Measurements from ENCODE around the gene CYP4B1. TPM values are rescaled to one million over a fixed set of nuclear protein-coding genes. Genes with fewer than 3 reads are reported as not detected.

CYP4B1 gene
- total RNA-seq, 4 donors from 2014 or later = 42.5 to 184 (median 77.6) TPM

DNA sequence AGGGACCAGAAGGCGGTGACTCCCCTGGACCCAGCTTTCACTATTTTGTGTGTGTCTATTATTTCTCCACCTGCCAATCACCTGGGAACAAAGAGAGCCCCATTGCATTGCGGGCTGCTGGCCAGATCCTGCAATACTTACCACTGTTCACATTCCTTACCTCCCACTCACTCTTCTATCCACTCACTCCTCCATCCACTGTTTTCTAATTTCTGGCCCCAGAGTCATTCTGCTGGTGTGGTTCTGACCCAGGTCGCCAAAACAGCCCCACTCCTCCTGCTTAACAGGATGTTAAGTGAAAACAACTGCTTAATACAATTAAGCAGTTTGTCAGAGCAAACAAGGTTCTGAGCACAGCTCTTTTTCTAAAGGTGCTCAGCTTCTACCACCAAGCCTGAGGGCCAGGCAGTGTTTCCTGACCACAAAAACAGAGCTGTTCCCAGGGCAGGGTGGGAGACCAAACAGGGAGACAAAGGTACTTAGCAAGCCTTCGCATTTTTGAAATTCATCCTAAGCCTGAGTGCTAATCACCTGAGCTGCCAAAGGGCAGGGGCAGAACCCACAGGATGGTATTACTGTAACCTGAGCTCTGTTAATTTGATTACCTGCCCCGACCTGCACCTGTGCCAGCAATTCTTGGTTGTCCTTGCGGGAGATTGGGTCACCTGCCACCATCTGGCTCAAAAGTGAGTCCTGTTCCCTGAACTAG is 41.4 kb upstream of the CYP4B1 start:
- no peak for ATAC-seq
- peaks cover 36% of the 10 kb centered on the region for H3K27me3 ChIP-seq
- H3K9me3 ChIP-seq = peaks cover 0 to 4% (median 0%) of the 10 kb centered on the region in 3 donors
- H3K27ac ChIP-seq = no peak overlapping the region
- no peak for TF ChIP-seq POLR2A (IDR thresholded peaks at IDR 0.05)
- TF ChIP-seq, protein P1, sequence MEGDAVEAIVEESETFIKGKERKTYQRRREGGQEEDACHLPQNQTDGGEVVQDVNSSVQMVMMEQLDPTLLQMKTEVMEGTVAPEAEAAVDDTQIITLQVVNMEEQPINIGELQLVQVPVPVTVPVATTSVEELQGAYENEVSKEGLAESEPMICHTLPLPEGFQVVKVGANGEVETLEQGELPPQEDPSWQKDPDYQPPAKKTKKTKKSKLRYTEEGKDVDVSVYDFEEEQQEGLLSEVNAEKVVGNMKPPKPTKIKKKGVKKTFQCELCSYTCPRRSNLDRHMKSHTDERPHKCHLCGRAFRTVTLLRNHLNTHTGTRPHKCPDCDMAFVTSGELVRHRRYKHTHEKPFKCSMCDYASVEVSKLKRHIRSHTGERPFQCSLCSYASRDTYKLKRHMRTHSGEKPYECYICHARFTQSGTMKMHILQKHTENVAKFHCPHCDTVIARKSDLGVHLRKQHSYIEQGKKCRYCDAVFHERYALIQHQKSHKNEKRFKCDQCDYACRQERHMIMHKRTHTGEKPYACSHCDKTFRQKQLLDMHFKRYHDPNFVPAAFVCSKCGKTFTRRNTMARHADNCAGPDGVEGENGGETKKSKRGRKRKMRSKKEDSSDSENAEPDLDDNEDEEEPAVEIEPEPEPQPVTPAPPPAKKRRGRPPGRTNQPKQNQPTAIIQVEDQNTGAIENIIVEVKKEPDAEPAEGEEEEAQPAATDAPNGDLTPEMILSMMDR (IDR thresholded peaks at IDR 0.05) = no peak
- no peak for TF ChIP-seq EP300 (IDR thresholded peaks at IDR 0.05)
- no peak for TF ChIP-seq POLR2AphosphoS5 (IDR thresholded peaks at IDR 0.05)
- no peak overlapping the region for H3K4me3 ChIP-seq
- 44 to 52% methylated on average over 4 to 6 of the region's 6 CpGs for WGBS, 2 donors (ENCODE audit: low coverage in 1 of 2)
- no peaks in the 10 kb centered on the region for H3K4me1 ChIP-seq
- H3K36me3 ChIP-seq = no peaks in the 10 kb centered on the region

DNA sequence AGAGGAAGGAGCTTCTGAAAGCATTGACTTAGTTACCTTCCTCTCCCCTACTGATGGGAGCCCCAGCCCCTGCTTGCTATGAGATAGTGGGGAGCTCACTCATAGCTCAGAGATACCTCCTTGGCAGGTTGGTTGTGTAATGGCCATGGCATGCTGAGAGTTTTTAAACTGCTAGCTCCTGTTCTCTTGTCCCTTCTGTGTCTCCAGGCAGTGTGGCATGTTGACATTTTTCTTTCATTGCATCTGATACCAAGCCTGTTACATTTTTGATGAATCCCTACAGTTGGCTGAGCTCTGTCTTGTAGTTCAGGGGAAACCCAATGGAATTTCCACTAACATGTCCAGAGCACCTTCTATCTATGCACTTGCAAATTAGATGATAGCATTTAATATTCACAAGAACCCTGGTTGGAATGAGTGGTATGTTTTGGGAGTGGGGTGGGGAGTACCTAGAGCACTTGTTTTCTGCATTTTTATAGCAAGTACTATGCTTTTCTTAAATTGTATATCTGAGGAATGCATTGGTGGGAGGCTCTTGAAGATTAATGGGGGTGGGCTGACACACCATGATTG is 40.8 kb upstream of the CYP4B1 start:
- no peak for TF ChIP-seq POLR2AphosphoS5 (IDR thresholded peaks at IDR 0.05)
- TF ChIP-seq, protein P1 (IDR thresholded peaks at IDR 0.05) = no peak
- H3K27ac ChIP-seq = no peak overlapping the region
- H3K4me3 ChIP-seq = no peak overlapping the region
- ATAC-seq = no peak
- H3K9me3 ChIP-seq = peaks cover 0 to 11% (median 0%) of the 10 kb centered on the region in 3 donors
- H3K4me1 ChIP-seq = no peaks in the 10 kb centered on the region
- no peaks in the 10 kb centered on the region for H3K36me3 ChIP-seq
- H3K27me3 ChIP-seq = peaks cover 42% of the 10 kb centered on the region

DNA sequence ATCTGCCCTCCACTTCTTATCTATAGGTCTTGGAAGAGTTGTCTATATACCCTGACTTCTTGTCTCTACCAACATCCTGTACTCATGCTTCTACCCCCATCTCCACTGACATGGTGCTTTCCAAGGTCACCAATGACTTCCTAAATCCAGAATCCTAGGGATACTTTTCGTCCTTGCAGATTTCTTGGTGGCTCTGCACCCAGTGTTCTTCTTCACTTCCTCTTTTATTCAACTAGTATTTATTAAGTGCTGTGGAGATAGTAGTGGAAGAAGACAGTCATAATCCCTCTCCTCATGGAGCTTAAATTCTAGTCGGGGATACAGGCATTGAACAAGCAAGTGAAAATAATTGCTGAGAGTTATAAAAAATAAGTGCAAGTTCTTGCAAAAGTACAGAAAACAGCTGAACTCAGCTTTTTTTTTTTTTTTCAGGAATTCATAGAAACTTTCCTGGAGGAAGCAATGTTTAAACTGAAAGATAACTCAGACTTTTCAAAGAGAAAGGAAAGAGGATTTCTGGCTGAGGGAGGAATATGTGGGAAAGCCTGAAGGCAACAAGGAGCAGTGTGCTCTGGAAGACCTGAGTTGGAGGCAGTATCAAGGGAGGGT is 38.2 kb upstream of the CYP4B1 start:
- Histone ChIP-seq H3K27me3 (peaks cover 58% of the 10 kb centered on the region), H3K4me3 (no peak overlapping the region), H3K36me3 (no peaks in the 10 kb centered on the region), H3K9me3 (peaks cover 0 to 12% (median 0%) of the 10 kb centered on the region in 3 donors), H3K4me1 (no peaks in the 10 kb centered on the region), H3K27ac (no peak overlapping the region)
- no peak for ATAC-seq
- 38 to 71% methylated on average over 2 of the region's 2 CpGs for WGBS, 2 donors (ENCODE audit: low coverage in 1 of 2)
- no peak for TF ChIP-seq POLR2A (IDR thresholded peaks at IDR 0.05)
- no peak for TF ChIP-seq POLR2AphosphoS5 (IDR thresholded peaks at IDR 0.05)
- TF ChIP-seq, protein P1 (IDR thresholded peaks at IDR 0.05) = no peak
- no peak for TF ChIP-seq EP300 (IDR thresholded peaks at IDR 0.05)

DNA sequence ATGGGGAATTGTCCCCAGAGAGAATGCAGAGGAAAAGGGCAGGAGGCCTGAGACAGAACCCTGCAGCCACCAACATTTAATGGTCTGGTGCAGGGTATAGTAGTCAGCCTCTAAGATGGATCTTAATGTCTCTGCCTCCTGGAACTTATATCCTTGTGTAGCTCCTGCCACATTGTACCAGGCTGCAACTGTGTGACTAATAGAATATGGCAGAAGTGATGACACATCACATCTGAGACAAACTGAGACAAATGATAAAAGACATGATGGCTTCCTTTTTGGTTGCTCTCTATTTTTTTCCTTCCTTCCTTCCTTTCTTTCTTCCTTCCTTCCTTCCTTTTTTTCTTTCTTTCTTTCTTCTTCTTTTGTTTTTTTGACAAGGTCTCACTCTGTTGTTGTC is 37.1 kb upstream of the CYP4B1 start:
- Histone ChIP-seq H3K36me3 (no peaks in the 10 kb centered on the region), H3K27me3 (peaks cover 58% of the 10 kb centered on the region), H3K4me1 (no peaks in the 10 kb centered on the region), H3K4me3 (no peak overlapping the region), H3K9me3 (peaks cover 0 to 12% (median 0%) of the 10 kb centered on the region in 3 donors), H3K27ac (no peak overlapping the region)
- TF ChIP-seq POLR2AphosphoS5 (IDR thresholded peaks at IDR 0.05) = no peak
- TF ChIP-seq POLR2A (IDR thresholded peaks at IDR 0.05) = no peak
- TF ChIP-seq EP300 (IDR thresholded peaks at IDR 0.05) = no peak
- TF ChIP-seq, protein P1 (IDR thresholded peaks at IDR 0.05) = no peak
- no peak for ATAC-seq

DNA sequence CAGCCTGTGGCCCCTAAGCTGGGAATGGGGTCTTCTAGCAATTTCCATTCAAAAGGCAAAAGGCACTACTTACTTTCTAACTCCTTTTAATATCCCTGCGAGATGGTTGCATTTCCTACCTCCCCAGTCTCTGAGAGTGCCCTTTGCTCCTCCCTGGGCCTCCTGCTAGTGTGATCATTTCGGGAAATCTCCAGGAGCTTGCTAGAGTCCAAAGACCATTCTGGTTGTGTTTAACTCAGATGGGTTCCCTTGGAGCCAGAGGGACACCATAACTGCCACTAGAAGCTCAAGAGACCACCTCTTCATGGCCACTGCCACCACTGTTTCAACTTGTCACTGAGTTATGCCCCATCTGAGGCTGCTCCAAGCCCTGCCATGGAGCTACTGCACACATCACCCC is 34.4 kb upstream of the CYP4B1 start:
- no peak for TF ChIP-seq POLR2AphosphoS5 (IDR thresholded peaks at IDR 0.05)
- TF ChIP-seq, protein P1 (IDR thresholded peaks at IDR 0.05) = no peak
- no peak for TF ChIP-seq EP300 (IDR thresholded peaks at IDR 0.05)
- TF ChIP-seq POLR2A (IDR thresholded peaks at IDR 0.05) = no peak
- Histone ChIP-seq H3K9me3 (peaks cover 0 to 16% (median 0%) of the 10 kb centered on the region in 3 donors), H3K27ac (no peak overlapping the region), H3K36me3 (no peaks in the 10 kb centered on the region), H3K27me3 (peaks cover 46% of the 10 kb centered on the region), H3K4me1 (no peaks in the 10 kb centered on the region), H3K4me3 (no peak overlapping the region)
- ATAC-seq = no peak
- 83 to 90% methylated on average over 2 of the region's 2 CpGs for WGBS, 2 donors (ENCODE audit: low coverage in 1 of 2)
